HUDEP-2 (cell line): ENCODE results near the gene FBXL16.

Source experiments
- DNase-seq, 76 experiments: peaks; one replicate each; lab custom pipeline; 2025; ENCODE audit not compliant: unreplicated experiment in 76 of 76; lab: John Stamatoyannopoulos, UW

Gene FBXL16

GRCh38 chr16:648071-648780 is 57.4 kb downstream of the FBXL16 start:
- peak in 60 of 76 experiments; percentile 8 to 76 (median 52) for DNase-seq

- no peak for DNase-seq
Measured at GRCh38 chr16:647173-647902, 58.3 kb downstream of the FBXL16 start.

GRCh38 chr16:646679-647172 is 58.9 kb downstream of the FBXL16 start:
- no peak for DNase-seq

GRCh38 chr16:645852-646678 is 59.5 kb downstream of the FBXL16 start:
- DNase-seq: no peak

- DNase-seq: no peak
Measured at GRCh38 chr16:644556-644955, 61.0 kb downstream of the FBXL16 start.

- DNase-seq: no peak
Measured at GRCh38 chr16:643050-643368, 62.6 kb downstream of the FBXL16 start.
